Liver (tissue), 9 donors: Measurements from ENCODE around the gene STRA8. TPM values are rescaled to one million over a fixed set of nuclear protein-coding genes. Genes with fewer than 3 reads are reported as not detected.

Experiments
- DNase-seq: peaks from one replicate; pipeline ENCODE4 v3.0.0-alpha.2; 2017; ENCODE audit warnings: low spot score
- H3K27ac ChIP-seq, 2 donors: one replicate each; pipeline ENCODE4 v1.7.0; 2013; ENCODE audit warnings: inconsistent platforms in 2 of 2, low read length in 2 of 2, control low read depth in 1 of 2, low read depth in 1 of 2, mild to moderate bottlenecking in 1 of 2
- H3K27me3 ChIP-seq, 4 donors: one replicate each; pipeline versions ENCODE4 v1.6.1 to v1.7.0; 2013; ENCODE audit warnings: low read length in 3 of 4, inconsistent platforms in 1 of 4, mild to moderate bottlenecking in 1 of 4, moderate library complexity in 1 of 4; ENCODE audit not compliant: control insufficient read depth in 4 of 4, insufficient read depth in 4 of 4
- H3K36me3 ChIP-seq, 4 donors: one replicate each; pipeline versions ENCODE4 v1.6.1 to v1.7.0; 2013; ENCODE audit warnings: low read length in 3 of 4, mild to moderate bottlenecking in 3 of 4, low read depth in 1 of 4, moderate library complexity in 1 of 4; ENCODE audit not compliant: control insufficient read depth in 4 of 4, insufficient read depth in 3 of 4
- H3K4me1 ChIP-seq, 4 donors: one replicate each; pipeline versions ENCODE4 v1.6.1 to v1.7.0; 2013; ENCODE audit warnings: low read length in 3 of 4, mild to moderate bottlenecking in 3 of 4, moderate library complexity in 1 of 4; ENCODE audit not compliant: control insufficient read depth in 4 of 4, insufficient read depth in 4 of 4
- H3K4me3 ChIP-seq, 3 donors: one replicate each; pipeline versions ENCODE4 v1.6.1 to v1.7.0; 2013; ENCODE audit warnings: low read length in 3 of 3, control low read depth in 1 of 3, low read depth in 1 of 3, mild to moderate bottlenecking in 1 of 3
- H3K9ac ChIP-seq, 2 donors: one replicate each; pipeline ENCODE4 v1.7.0; 2013; ENCODE audit warnings: low read length in 2 of 2, mild to moderate bottlenecking in 2 of 2, moderate library complexity in 2 of 2, control low read depth in 1 of 2, low read depth in 1 of 2
- H3K9me3 ChIP-seq, 4 donors: one replicate each; pipeline versions ENCODE4 v1.6.1 to v1.7.0; 2013; ENCODE audit warnings: low read length in 3 of 4; ENCODE audit not compliant: control insufficient read depth in 4 of 4
- EGR1 ChIP-seq, 2 donors: IDR thresholded peaks; 2 replicates each; pipeline ENCODE4 v1.6.1; 2016 to 2018; ENCODE audit warnings: antibody characterized with exemption in 2 of 2, low read depth in 2 of 2
- FOXA2 ChIP-seq: IDR thresholded peaks from 2 replicates; pipeline ENCODE4 v1.6.1; 2016; ENCODE audit warnings: antibody characterized with exemption
- JUND ChIP-seq, 2 donors: IDR thresholded peaks; 2 replicates each; pipeline ENCODE4 v1.6.1; 2016; ENCODE audit warnings: antibody characterized with exemption in 2 of 2
- NR2F2 ChIP-seq: IDR thresholded peaks from 2 replicates; pipeline ENCODE4 v1.6.1; 2016; ENCODE audit warnings: antibody characterized with exemption
- RAD21 ChIP-seq, 2 donors: IDR thresholded peaks; 2 replicates each; pipeline ENCODE4 v1.6.1; 2016; ENCODE audit warnings: antibody characterized with exemption in 2 of 2, mild to moderate bottlenecking in 2 of 2
- RXRA ChIP-seq, 2 donors: IDR thresholded peaks; 2 replicates each; pipeline ENCODE4 v1.6.1; 2017 to 2018; ENCODE audit warnings: antibody characterized with exemption in 2 of 2, mild to moderate bottlenecking in 1 of 2
- SP1 ChIP-seq: IDR thresholded peaks from 2 replicates; pipeline ENCODE4 v1.6.1; 2018; ENCODE audit warnings: antibody characterized with exemption, mild to moderate bottlenecking
- TAF1 ChIP-seq: conservative IDR thresholded peaks from 2 replicates; pipeline ENCODE4 v1.6.1; 2016; ENCODE audit warnings: antibody characterized with exemption, mild to moderate bottlenecking
- WGBS: extraction: QIAGEN DNeasy Blood & Tissue Kit; methylation state at CpG from one replicate; pipeline ENCODE4 v1.1.7; 2013; 5-methylcytosine and 5-hydroxymethylcytosine counted together
- polyA plus RNA-seq, 2 donors: library from polyadenylated mRNA; stranded (reverse) in 1 of 2; unstranded in 1 of 2; fragments of 200-250 nt in 1 of 2; fragments of >200 nt in 1 of 2; fragmentation: Nextera tagmentation in 1 of 2; extraction: Ambion mirVana in 1 of 2; gene quantifications; one replicate each; pipeline versions ENCODE4 v1.2.1 to v1.2.3, GENCODE V29; 2013 to 2015
- total RNA-seq, 2 donors: library from RNA; depleted of rRNA; stranded (reverse); fragments of >200 nt; gene quantifications; one replicate each; pipeline ENCODE4 v1.2.3, GENCODE V29; 2014
- TF ChIP-seq, protein P1 (sequence below): IDR thresholded peaks from 2 replicates; pipeline ENCODE4 v1.6.1; 2016; ENCODE audit warnings: antibody characterized with exemption
- TF ChIP-seq, protein P2 (sequence below): IDR thresholded peaks from 2 replicates; pipeline ENCODE4 v1.6.1; 2016; ENCODE audit warnings: antibody characterized with exemption
- TF ChIP-seq, protein P3 (sequence below): fragments of 150-350 bp; IDR thresholded peaks from 2 replicates; pipeline ENCODE4 v1.5.1; 2017; ENCODE audit warnings: improper control_type of control experiment, low read depth, low read length; ENCODE audit not compliant: missing input control
- TF ChIP-seq, protein P4 (sequence below): IDR thresholded peaks from 2 replicates; pipeline ENCODE4 v1.6.1; 2016; ENCODE audit warnings: antibody characterized with exemption, mild to moderate bottlenecking
- TF ChIP-seq, protein P5 (sequence below): IDR thresholded peaks from 2 replicates; pipeline ENCODE4 v1.6.1; 2016; ENCODE audit warnings: antibody characterized with exemption
- donor health status: healthy.
- donor health status: healthy.
- donor health status: healthy.
- donor health status: healthy.
- donor health status: healthy.

STRA8 gene
- total and polyA plus RNA-seq, 4 donors: 0.14 TPM; not detected in 3

DNA sequence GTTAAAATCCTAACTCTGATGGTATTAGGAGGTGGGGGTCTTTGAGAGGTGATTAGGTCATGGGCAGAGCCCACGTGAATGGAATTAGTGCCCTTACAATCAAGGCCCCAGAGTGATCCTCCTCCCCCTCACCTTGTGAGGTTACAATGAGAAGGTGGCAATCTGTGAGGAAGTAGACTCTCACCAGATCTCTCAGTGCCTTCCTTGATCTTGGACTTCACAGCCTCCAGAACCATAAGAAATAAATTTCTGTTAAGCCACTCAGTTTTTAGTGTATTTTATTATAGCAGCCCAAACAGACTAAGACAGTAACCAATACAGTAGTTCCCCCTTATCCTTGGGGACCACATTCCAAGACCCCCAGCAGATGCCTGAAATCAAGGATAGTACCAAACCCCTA, 32.0 kb downstream of the STRA8 start (continued):
- TF ChIP-seq NR2F2 (no peak), RXRA (IDR thresholded peaks at IDR 0.05) (no peak), RAD21 (IDR thresholded peaks at IDR 0.05) (no peak), FOXA2 (no peak), EGR1 (IDR thresholded peaks at IDR 0.05; ENCODE audit: low read depth in 2 of 2) (no peak)
- TF ChIP-seq, protein P1, sequence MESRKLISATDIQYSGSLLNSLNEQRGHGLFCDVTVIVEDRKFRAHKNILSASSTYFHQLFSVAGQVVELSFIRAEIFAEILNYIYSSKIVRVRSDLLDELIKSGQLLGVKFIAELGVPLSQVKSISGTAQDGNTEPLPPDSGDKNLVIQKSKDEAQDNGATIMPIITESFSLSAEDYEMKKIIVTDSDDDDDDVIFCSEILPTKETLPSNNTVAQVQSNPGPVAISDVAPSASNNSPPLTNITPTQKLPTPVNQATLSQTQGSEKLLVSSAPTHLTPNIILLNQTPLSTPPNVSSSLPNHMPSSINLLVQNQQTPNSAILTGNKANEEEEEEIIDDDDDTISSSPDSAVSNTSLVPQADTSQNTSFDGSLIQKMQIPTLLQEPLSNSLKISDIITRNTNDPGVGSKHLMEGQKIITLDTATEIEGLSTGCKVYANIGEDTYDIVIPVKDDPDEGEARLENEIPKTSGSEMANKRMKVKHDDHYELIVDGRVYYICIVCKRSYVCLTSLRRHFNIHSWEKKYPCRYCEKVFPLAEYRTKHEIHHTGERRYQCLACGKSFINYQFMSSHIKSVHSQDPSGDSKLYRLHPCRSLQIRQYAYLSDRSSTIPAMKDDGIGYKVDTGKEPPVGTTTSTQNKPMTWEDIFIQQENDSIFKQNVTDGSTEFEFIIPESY: no peak

DNA sequence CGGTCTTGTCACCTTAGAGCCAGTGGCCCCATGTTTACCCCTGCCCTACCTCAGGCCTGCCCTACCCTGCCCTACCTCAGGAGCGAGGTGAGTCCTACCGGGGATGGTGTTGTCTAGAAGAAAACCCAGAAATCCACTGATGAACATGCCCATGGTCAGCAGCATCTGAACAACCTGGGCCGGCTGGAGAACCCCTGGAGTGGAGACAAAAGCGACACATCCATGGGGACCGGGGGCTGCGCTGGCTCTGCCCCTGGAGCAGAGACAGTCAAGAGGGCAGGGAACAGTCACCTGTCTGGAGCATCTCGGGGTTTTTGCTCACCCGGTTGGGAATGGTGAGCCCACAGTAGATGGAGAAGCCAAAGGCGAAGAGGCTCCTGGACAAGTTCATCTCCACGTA, 36.3 kb downstream of the STRA8 start:
- H3K4me1 ChIP-seq: no peaks in the 10 kb centered on the region
- H3K36me3 ChIP-seq: no peaks in the 10 kb centered on the region
- DNase-seq: no peak
- no peak overlapping the region for H3K4me3 ChIP-seq
- H3K27ac ChIP-seq: no peak overlapping the region
- 94% methylated on average over 11 of the region's 11 CpGs for WGBS
- H3K9ac ChIP-seq: no peak overlapping the region
- H3K27me3 ChIP-seq: no peaks in the 10 kb centered on the region
- peaks cover 0 to 4% (median 3%) of the 10 kb centered on the region in 4 donors for H3K9me3 ChIP-seq
- TF ChIP-seq, protein P2, sequence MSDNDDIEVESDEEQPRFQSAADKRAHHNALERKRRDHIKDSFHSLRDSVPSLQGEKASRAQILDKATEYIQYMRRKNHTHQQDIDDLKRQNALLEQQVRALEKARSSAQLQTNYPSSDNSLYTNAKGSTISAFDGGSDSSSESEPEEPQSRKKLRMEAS: no peak
- TF ChIP-seq, protein P3, sequence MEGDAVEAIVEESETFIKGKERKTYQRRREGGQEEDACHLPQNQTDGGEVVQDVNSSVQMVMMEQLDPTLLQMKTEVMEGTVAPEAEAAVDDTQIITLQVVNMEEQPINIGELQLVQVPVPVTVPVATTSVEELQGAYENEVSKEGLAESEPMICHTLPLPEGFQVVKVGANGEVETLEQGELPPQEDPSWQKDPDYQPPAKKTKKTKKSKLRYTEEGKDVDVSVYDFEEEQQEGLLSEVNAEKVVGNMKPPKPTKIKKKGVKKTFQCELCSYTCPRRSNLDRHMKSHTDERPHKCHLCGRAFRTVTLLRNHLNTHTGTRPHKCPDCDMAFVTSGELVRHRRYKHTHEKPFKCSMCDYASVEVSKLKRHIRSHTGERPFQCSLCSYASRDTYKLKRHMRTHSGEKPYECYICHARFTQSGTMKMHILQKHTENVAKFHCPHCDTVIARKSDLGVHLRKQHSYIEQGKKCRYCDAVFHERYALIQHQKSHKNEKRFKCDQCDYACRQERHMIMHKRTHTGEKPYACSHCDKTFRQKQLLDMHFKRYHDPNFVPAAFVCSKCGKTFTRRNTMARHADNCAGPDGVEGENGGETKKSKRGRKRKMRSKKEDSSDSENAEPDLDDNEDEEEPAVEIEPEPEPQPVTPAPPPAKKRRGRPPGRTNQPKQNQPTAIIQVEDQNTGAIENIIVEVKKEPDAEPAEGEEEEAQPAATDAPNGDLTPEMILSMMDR: no peak
- no peak for TF ChIP-seq RAD21 (IDR thresholded peaks at IDR 0.05)
- TF ChIP-seq JUND (IDR thresholded peaks at IDR 0.05): no peak
- TF ChIP-seq EGR1 (IDR thresholded peaks at IDR 0.05; ENCODE audit: low read depth in 2 of 2): no peak
- TF ChIP-seq, protein P4, sequence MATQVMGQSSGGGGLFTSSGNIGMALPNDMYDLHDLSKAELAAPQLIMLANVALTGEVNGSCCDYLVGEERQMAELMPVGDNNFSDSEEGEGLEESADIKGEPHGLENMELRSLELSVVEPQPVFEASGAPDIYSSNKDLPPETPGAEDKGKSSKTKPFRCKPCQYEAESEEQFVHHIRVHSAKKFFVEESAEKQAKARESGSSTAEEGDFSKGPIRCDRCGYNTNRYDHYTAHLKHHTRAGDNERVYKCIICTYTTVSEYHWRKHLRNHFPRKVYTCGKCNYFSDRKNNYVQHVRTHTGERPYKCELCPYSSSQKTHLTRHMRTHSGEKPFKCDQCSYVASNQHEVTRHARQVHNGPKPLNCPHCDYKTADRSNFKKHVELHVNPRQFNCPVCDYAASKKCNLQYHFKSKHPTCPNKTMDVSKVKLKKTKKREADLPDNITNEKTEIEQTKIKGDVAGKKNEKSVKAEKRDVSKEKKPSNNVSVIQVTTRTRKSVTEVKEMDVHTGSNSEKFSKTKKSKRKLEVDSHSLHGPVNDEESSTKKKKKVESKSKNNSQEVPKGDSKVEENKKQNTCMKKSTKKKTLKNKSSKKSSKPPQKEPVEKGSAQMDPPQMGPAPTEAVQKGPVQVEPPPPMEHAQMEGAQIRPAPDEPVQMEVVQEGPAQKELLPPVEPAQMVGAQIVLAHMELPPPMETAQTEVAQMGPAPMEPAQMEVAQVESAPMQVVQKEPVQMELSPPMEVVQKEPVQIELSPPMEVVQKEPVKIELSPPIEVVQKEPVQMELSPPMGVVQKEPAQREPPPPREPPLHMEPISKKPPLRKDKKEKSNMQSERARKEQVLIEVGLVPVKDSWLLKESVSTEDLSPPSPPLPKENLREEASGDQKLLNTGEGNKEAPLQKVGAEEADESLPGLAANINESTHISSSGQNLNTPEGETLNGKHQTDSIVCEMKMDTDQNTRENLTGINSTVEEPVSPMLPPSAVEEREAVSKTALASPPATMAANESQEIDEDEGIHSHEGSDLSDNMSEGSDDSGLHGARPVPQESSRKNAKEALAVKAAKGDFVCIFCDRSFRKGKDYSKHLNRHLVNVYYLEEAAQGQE: no peak
- no peak for TF ChIP-seq TAF1
- TF ChIP-seq, protein P5, sequence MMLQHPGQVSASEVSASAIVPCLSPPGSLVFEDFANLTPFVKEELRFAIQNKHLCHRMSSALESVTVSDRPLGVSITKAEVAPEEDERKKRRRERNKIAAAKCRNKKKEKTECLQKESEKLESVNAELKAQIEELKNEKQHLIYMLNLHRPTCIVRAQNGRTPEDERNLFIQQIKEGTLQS: no peak
- TF ChIP-seq SP1: no peak
- no peak for TF ChIP-seq FOXA2
